Measurements from ENCODE around the gene CROT.

CROT gene

DNA sequence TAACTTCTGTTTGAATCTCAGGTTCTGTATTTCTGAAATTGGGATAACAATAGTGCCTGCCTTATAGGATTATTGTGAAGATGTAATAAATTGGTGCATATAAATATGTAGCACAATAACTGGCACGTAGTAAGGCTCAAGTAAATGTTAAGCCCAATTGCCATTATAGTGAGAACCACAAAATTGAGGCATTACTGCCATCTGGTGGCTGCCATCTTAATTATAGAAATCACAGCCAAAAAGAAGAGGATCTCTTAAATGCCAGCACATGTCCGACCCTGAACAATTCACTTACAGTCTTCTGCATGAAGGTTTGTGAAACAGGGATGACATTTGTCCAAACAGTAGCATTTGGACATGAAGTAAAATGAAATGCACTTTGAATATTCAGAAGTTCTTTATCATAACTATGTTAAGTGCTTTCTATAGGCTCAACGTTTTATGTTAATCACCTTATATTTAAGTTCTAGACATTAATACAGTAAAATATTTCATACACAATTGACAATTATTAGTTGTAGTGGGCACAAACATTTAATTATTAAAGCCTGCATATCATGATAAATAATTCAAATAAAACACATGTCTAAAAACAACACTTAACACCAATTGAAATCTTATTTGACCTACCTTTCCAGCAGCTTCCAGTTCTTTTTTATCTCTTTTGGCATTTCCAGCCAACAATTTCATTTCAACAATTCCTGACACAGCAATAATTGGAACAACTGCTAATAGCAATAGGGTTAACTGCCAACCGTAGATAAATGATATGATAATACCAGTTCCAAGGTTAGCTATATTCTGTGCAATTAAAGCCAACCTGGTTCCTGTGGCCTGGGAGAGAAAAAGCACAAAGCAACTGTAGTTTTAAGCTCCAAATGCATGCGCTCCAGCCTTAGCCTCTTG is 71.5 kb downstream of the CROT start:
- no peaks in the 10 kb centered on the region for H3K4me1 Mint-ChIP-seq (ENCODE audit: low read depth)
- no peaks in the 10 kb centered on the region for H3K9me3 Mint-ChIP-seq
- no peaks in the 10 kb centered on the region for H3K27me3 Mint-ChIP-seq
- H3K27ac Mint-ChIP-seq, result no peak overlapping the region
- H3K36me3 Mint-ChIP-seq (ENCODE audit: low read depth), result no peaks in the 10 kb centered on the region
- no peak overlapping the region for H3K4me3 Mint-ChIP-seq

DNA sequence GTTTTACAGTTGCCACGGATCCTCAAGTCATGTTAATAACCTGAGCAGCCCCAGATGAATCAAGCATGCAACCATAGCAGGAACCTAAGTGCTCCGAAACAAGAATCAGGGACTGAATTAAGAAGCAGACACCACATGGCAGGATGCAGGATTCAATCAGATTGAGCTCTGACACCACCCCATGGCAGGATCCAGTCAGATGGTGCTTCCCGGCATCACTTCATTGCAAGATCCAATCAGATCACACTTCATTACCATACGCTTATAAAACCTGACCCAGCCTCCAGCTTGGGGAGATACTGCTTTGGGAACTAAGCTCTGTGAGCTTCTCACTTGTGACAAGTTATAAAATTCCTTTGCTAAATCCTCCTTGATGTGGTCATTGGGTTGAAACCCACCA is 74.7 kb downstream of the CROT start:
- no peaks in the 10 kb centered on the region for H3K4me1 Mint-ChIP-seq (ENCODE audit: low read depth)
- no peak overlapping the region for H3K27ac Mint-ChIP-seq
- no peaks in the 10 kb centered on the region for H3K27me3 Mint-ChIP-seq
- H3K36me3 Mint-ChIP-seq (ENCODE audit: low read depth), result no peaks in the 10 kb centered on the region
- no peak overlapping the region for H3K4me3 Mint-ChIP-seq
- no peaks in the 10 kb centered on the region for H3K9me3 Mint-ChIP-seq

GRCh38 chr7:87424075-87424474 is 78.6 kb downstream of the CROT start:
- no peak overlapping the region for H3K4me3 Mint-ChIP-seq
- no peaks in the 10 kb centered on the region for H3K9me3 Mint-ChIP-seq
- H3K4me1 Mint-ChIP-seq (ENCODE audit: low read depth), result no peaks in the 10 kb centered on the region
- no peak overlapping the region for H3K27ac Mint-ChIP-seq
- H3K27me3 Mint-ChIP-seq, result peaks cover 10% of the 10 kb centered on the region
- no peaks in the 10 kb centered on the region for H3K36me3 Mint-ChIP-seq (ENCODE audit: low read depth)

- H3K4me3 Mint-ChIP-seq, result no peak overlapping the region
- no peaks in the 10 kb centered on the region for H3K4me1 Mint-ChIP-seq (ENCODE audit: low read depth)
- no peaks in the 10 kb centered on the region for H3K9me3 Mint-ChIP-seq
- peaks cover 10% of the 10 kb centered on the region for H3K27me3 Mint-ChIP-seq
- H3K27ac Mint-ChIP-seq, result no peak overlapping the region
- H3K36me3 Mint-ChIP-seq (ENCODE audit: low read depth), result no peaks in the 10 kb centered on the region
Measured at GRCh38 chr7:87426160-87426559, 80.7 kb downstream of the CROT start.

GRCh38 chr7:87427288-87427687 is 81.8 kb downstream of the CROT start:
- H3K27me3 Mint-ChIP-seq, result peaks cover 10% of the 10 kb centered on the region
- H3K4me3 Mint-ChIP-seq, result no peak overlapping the region
- H3K4me1 Mint-ChIP-seq (ENCODE audit: low read depth), result no peaks in the 10 kb centered on the region
- no peaks in the 10 kb centered on the region for H3K9me3 Mint-ChIP-seq
- no peak overlapping the region for H3K27ac Mint-ChIP-seq
- no peaks in the 10 kb centered on the region for H3K36me3 Mint-ChIP-seq (ENCODE audit: low read depth)

- Mint-ChIP-seq H3K9me3 (no peaks in the 10 kb centered on the region), H3K36me3 (ENCODE audit: low read depth) (no peaks in the 10 kb centered on the region), H3K4me1 (ENCODE audit: low read depth) (no peaks in the 10 kb centered on the region), H3K27ac (no peak overlapping the region), H3K4me3 (no peak overlapping the region), H3K27me3 (peaks cover 10% of the 10 kb centered on the region)
Measured at GRCh38 chr7:87432536-87432935, 87.1 kb downstream of the CROT start.

DNA sequence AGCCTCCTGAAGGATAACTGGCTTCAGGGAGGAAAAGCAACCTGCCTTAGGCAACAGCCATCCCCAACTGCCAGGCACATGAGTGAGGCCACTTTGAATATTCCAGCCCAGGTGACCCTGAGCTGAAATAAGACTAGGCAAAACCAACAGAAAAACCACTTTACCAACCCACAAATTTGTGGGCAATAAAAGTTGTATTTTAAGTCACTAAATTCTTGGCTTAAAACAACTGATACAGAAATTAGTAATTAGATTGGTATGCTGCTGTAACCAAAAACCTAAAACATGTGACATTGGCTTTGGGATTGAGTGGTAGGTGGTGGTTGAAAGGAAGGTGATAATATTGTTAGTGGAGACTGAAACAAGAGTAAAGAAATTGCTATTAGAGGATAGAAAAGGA is 90.1 kb downstream of the CROT start:
- Mint-ChIP-seq H3K4me3 (no peak overlapping the region), H3K36me3 (ENCODE audit: low read depth) (no peaks in the 10 kb centered on the region), H3K9me3 (no peaks in the 10 kb centered on the region), H3K4me1 (ENCODE audit: low read depth) (no peaks in the 10 kb centered on the region), H3K27me3 (no peaks in the 10 kb centered on the region), H3K27ac (no peak overlapping the region)

DNA sequence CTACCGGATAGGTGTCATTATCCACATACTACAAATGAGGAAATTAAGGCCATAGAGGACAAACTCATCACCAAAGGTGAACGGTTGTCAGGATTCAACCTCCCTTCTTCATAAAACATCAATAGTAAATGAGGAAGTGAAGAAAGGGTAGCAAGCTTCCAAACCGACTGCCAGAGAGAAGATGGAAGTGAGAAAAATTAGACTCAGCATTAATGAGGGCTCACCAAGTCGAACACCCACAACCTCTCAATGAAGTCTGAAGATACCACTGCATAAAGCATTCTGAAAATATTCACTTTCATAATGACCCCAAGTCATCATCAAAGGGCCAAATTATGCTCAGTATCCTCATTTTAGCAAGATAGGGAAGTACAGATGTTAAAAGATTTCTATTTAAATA is 100.4 kb downstream of the CROT start:
- Mint-ChIP-seq H3K27ac (no peak overlapping the region), H3K27me3 (peaks cover 8% of the 10 kb centered on the region), H3K4me1 (ENCODE audit: low read depth) (no peaks in the 10 kb centered on the region), H3K9me3 (no peaks in the 10 kb centered on the region), H3K36me3 (ENCODE audit: low read depth) (no peaks in the 10 kb centered on the region), H3K4me3 (no peak overlapping the region)

DNA sequence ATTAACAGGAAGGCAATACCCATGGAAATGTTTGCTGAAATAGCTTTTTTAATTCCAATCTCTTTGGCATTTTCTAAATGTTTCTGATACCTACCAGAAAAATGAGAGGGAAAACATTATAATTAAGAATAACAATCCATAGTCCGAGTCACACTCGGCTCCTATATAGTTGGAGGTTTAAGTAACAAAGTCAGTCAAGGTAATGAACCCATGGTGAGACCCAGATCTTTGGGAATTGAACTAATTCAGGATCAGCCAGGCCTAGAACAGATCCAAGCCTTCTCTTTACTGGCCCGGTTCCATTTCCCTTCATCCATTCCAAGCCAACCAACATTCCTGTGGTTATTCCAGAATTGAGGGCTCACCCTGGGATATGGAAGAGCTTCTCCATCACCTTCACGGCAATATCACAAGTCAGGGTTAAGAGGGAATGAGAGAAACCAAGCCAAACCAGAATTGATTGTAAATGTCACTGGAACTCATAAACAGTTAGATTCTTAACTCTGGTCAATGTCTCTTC is 101.7 kb downstream of the CROT start:
- no peak overlapping the region for H3K27ac Mint-ChIP-seq
- no peaks in the 10 kb centered on the region for H3K4me1 Mint-ChIP-seq (ENCODE audit: low read depth)
- no peak overlapping the region for H3K4me3 Mint-ChIP-seq
- H3K36me3 Mint-ChIP-seq (ENCODE audit: low read depth), result no peaks in the 10 kb centered on the region
- H3K27me3 Mint-ChIP-seq, result peaks cover 8% of the 10 kb centered on the region
- H3K9me3 Mint-ChIP-seq, result no peaks in the 10 kb centered on the region

DNA sequence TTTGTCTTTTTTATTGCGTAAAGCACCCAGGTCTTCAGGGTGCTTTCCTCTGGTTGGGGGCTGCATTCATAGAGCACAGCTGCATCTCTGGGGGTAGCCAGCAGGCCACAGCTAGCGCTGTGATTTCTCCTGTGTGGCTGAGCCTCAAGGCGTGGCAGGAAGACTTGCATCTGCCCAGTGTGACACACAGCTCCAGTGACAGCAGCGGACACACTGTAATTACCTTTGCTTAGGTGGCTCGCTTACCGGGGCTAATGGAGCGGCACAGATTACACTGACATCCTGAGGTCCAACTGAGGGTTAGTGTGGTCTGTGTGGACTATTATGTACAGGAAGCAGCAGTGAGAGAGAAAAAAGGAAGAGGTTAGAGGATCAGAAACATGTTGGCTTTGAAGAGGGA is 102.9 kb downstream of the CROT start:
- Mint-ChIP-seq H3K27me3 (peaks cover 6% of the 10 kb centered on the region), H3K4me1 (ENCODE audit: low read depth) (no peaks in the 10 kb centered on the region), H3K4me3 (no peak overlapping the region), H3K9me3 (no peaks in the 10 kb centered on the region), H3K27ac (no peak overlapping the region), H3K36me3 (ENCODE audit: low read depth) (no peaks in the 10 kb centered on the region)
